GM12865 (cell line): ENCODE data around the gene ZNF335.
A peak's percentile ranks its signal among the peaks of the same experiment; 100 is the strongest.

Source experiments
- DNase-seq: peaks from one replicate; pipeline ENCODE4 v3.0.0; 2010; ENCODE audit warnings: low read depth
- H3K4me3 ChIP-seq: 2 replicates; pipeline ENCODE4 v1.5.1; 2011; ENCODE audit warnings: mild to moderate bottlenecking, low read depth, low read length, control low read depth
- CTCF ChIP-seq: IDR thresholded peaks from 2 replicates; pipeline ENCODE4 v1.5.1; 2011; ENCODE audit warnings: low read length, control low read depth, low read depth, inconsistent platforms; ENCODE audit not compliant: insufficient read depth; ENCODE audit errors: missing control alignments

Gene ZNF335

GRCh38 chr20:45976086-45976485 lies 4.1 kb upstream of the ZNF335 start:
- H3K4me3 ChIP-seq, result no peak overlapping the region
- TF ChIP-seq CTCF, result no peak
- no peak for DNase-seq

- no peak overlapping the region for H3K4me3 ChIP-seq
- DNase-seq, result no peak
- no peak for TF ChIP-seq CTCF
Observed at GRCh38 chr20:45975686-45976085, 3.7 kb upstream of the ZNF335 start.

GRCh38 chr20:45974896-45975565 lies 3.0 kb upstream of the ZNF335 start:
- no peak for TF ChIP-seq CTCF
- DNase-seq, result no peak
- H3K4me3 ChIP-seq, result no peak overlapping the region

- no peak for TF ChIP-seq CTCF
- DNase-seq, result no peak
- peak overlapping the region; percentile 88 for H3K4me3 ChIP-seq
Observed at GRCh38 chr20:45972500-45973183, 639 bp upstream of the ZNF335 start.

GRCh38 chr20:45971425-45971674 lies 653 bp downstream of the ZNF335 start:
- no peak for TF ChIP-seq CTCF
- DNase-seq, result no peak

GRCh38 chr20:45970646-45971424 lies 1.2 kb downstream of the ZNF335 start:
- TF ChIP-seq CTCF, result no peak
- peak overlapping the region; percentile 88 for H3K4me3 ChIP-seq
- peak; percentile 52 for DNase-seq

More at GRCh38 chr20:45971425-45971674, 653 bp downstream of the ZNF335 start:
- peak overlapping the region; percentile 88 for H3K4me3 ChIP-seq
